Measurements from ENCODE around the gene MAPRE2. TPM values are rescaled to one million over a fixed set of nuclear protein-coding genes. Genes with fewer than 3 reads are reported as not detected.
A peak's percentile ranks its signal among the peaks of the same experiment; 100 is the strongest.

The MAPRE2 gene
- total RNA-seq, 2 donors from 2014 or later: 16.1 to 17.2 TPM

DNA sequence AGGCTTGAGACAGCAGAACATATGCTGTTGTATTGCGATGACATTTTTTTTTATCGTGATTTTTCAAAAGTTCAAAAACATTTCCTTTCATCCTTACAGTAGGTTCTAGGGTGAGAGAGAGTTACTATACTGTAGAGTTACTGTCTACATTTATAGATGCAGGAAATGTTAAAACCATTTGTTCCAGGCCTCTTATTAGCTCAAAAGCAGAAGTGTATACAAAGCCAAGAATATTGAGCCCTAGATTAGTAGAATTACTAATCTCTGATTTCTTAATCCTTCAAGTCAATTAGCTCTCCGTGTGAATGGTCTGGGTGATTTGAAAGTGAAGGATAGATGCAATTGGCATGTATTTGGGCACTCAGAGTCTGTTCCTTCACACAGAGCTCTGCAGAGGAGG is 73.1 kb downstream of the MAPRE2 start:
- intact Hi-C loops (cut with DNase I): loop anchor here (5.0 kb wide), 1 partner anchor 72 kb away; the partner anchor contains the start of gene MAPRE2
- no peak for TF ChIP-seq POLR2AphosphoS5 (IDR thresholded peaks at IDR 0.05)
- TF ChIP-seq POLR2A (IDR thresholded peaks at IDR 0.05): no peak
- TF ChIP-seq, protein P1, sequence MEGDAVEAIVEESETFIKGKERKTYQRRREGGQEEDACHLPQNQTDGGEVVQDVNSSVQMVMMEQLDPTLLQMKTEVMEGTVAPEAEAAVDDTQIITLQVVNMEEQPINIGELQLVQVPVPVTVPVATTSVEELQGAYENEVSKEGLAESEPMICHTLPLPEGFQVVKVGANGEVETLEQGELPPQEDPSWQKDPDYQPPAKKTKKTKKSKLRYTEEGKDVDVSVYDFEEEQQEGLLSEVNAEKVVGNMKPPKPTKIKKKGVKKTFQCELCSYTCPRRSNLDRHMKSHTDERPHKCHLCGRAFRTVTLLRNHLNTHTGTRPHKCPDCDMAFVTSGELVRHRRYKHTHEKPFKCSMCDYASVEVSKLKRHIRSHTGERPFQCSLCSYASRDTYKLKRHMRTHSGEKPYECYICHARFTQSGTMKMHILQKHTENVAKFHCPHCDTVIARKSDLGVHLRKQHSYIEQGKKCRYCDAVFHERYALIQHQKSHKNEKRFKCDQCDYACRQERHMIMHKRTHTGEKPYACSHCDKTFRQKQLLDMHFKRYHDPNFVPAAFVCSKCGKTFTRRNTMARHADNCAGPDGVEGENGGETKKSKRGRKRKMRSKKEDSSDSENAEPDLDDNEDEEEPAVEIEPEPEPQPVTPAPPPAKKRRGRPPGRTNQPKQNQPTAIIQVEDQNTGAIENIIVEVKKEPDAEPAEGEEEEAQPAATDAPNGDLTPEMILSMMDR (IDR thresholded peaks at IDR 0.05): no peak
- Histone ChIP-seq H3K36me3 (no peaks in the 10 kb centered on the region), H3K4me3 (no peak overlapping the region), H3K27ac (no peak overlapping the region), H3K27me3 (replicated peaks; ENCODE audit: insufficient read depth) (no peaks in the 10 kb centered on the region), H3K4me1 (replicated peaks) (no peaks in the 10 kb centered on the region), H3K9me3 (no peaks in the 10 kb centered on the region)
- DNase-seq (ENCODE audit: low spot score): no peak
- 90% methylated on average over 3 of the region's 3 CpGs for WGBS

DNA sequence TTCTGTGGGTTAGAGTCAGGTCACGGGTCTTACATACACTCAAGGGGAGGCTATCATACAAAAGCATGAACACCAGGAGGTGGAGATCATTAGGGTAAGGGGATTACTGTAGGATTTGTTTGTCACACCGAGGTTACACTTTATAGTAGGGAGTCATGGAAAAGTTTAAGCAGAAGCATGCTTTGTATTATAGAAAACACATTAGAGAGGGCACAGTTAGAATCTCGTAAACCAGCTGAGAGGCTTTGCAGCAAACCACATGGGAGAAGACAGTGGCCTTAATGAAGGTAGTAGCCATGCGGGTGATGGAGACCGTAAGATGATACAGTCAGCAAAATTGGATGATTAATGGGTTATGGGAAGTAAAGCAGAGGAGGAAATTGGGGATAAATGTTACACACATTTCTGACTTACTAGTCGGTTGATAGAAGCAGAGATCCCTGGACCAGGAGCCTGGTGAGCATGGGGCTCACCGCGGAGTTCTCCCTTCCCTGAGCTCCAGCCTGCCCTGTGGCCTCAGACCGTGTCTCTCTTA is 75.6 kb downstream of the MAPRE2 start:
- intact Hi-C loops (cut with DNase I): no loop called here
- WGBS: 87% methylated on average over 9 of the region's 9 CpGs

DNA sequence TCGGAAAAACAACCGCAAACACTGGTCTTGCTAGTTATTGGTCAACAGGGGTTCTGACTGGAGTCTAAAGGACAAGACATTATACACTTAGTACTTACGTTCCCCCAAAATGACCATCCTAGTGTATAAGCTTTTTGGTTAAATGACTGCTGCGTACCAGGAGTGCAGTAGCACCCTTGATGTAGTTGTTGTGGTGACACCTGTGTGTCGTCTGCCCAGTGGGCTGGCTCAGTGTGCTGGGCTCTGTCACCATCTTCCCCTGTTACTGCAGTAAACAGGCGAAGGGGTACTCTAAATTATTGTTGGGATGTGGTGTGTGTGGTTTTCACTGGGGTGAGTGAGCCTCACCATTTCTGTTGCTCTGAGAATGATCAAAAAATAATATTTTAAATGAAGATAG is 76.2 kb downstream of the MAPRE2 start:
- Histone ChIP-seq H3K4me1 (replicated peaks) (no peaks in the 10 kb centered on the region), H3K36me3 (no peaks in the 10 kb centered on the region), H3K27me3 (replicated peaks; ENCODE audit: insufficient read depth) (no peaks in the 10 kb centered on the region), H3K27ac (peak overlapping the region in 1 of 2 donors; percentile 31), H3K9me3 (no peaks in the 10 kb centered on the region), H3K4me3 (no peak overlapping the region)
- intact Hi-C loops (cut with DNase I): no loop called here
- WGBS: 89% methylated on average over 6 of the region's 6 CpGs
- TF ChIP-seq POLR2AphosphoS5 (IDR thresholded peaks at IDR 0.05) (no peak), POLR2A (IDR thresholded peaks at IDR 0.05) (no peak)
- TF ChIP-seq, protein P1 (IDR thresholded peaks at IDR 0.05): no peak
- no peak for DNase-seq (ENCODE audit: low spot score)

More for the DNA sequence above, 75.6 kb downstream of the MAPRE2 start:
- no peaks in the 10 kb centered on the region for H3K9me3 ChIP-seq
- no peak for DNase-seq (ENCODE audit: low spot score)
- H3K4me1 ChIP-seq (replicated peaks): no peaks in the 10 kb centered on the region
- no peaks in the 10 kb centered on the region for H3K36me3 ChIP-seq
- no peak overlapping the region for H3K4me3 ChIP-seq
- TF ChIP-seq, protein P1 (IDR thresholded peaks at IDR 0.05): no peak
- TF ChIP-seq POLR2AphosphoS5 (IDR thresholded peaks at IDR 0.05): no peak
- no peak for TF ChIP-seq POLR2A (IDR thresholded peaks at IDR 0.05)
- no peak overlapping the region for H3K27ac ChIP-seq
- no peaks in the 10 kb centered on the region for H3K27me3 ChIP-seq (replicated peaks; ENCODE audit: insufficient read depth)

DNA sequence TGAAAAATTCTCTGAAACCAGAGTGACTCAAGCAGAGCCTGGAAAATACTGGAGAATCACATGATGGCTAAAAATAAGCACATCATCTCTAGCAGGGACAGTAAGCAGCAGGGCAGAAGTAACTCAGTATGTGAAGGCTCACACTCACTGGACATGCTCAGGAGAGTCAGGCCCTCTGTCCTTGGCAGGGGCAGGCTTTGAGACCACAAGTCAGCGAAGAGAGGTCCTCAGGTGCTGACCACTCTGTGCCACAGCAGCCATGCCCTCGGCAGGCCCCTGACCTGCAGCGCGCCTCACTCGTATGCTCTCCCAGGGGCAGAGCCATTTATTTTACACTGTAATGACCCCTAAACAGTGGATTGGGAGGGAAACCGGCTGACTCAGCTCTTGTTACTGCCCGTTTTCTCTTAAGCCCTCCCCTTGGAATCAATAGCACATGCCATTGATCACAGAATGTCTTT is 76.8 kb downstream of the MAPRE2 start:
- 74% methylated on average over 7 of the region's 7 CpGs for WGBS
- no peak for DNase-seq (ENCODE audit: low spot score)
- intact Hi-C loops (cut with DNase I): no loop called here
- Histone ChIP-seq H3K36me3 (no peaks in the 10 kb centered on the region), H3K9me3 (no peaks in the 10 kb centered on the region), H3K27me3 (replicated peaks; ENCODE audit: insufficient read depth) (no peaks in the 10 kb centered on the region), H3K4me3 (no peak overlapping the region), H3K4me1 (replicated peaks) (no peaks in the 10 kb centered on the region), H3K27ac (peak overlapping the region; percentile 10 to 59)
- TF ChIP-seq POLR2A (IDR thresholded peaks at IDR 0.05) (no peak), POLR2AphosphoS5 (IDR thresholded peaks at IDR 0.05) (peak; percentile 63)

DNA sequence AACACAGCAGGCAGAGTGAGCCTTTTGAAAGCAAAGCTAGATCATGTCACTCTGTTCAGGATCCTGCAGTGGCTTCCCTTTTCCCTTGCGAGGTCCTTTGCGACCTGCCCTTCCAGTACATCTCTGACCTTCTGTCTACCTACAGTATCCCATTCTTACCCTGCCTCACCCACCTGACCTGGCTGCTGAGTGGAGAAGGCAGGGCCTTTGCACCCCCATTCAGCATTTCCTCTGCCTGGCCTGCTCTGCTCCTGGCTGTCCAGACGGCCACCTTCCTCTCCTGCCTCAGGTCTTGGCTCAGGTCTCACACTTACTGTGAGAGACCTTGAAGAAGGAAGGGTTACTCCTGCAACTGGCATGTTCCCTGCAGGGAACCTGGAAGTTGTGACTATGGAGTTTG is 77.4 kb downstream of the MAPRE2 start:
- H3K36me3 ChIP-seq: no peaks in the 10 kb centered on the region
- 79% methylated on average over 3 of the region's 3 CpGs for WGBS
- H3K9me3 ChIP-seq: no peaks in the 10 kb centered on the region
- H3K4me3 ChIP-seq: no peak overlapping the region
- no peaks in the 10 kb centered on the region for H3K4me1 ChIP-seq (replicated peaks)
- no peak for DNase-seq (ENCODE audit: low spot score)
- H3K27ac ChIP-seq: peak overlapping the region; percentile 10 to 59
- intact Hi-C loops (cut with DNase I): no loop called here
- no peaks in the 10 kb centered on the region for H3K27me3 ChIP-seq (replicated peaks; ENCODE audit: insufficient read depth)
- TF ChIP-seq POLR2A (IDR thresholded peaks at IDR 0.05): no peak
- TF ChIP-seq, protein P1 (IDR thresholded peaks at IDR 0.05): no peak
- no peak for TF ChIP-seq POLR2AphosphoS5 (IDR thresholded peaks at IDR 0.05)
